GM12878 (cell line): ENCODE data around the gene AOPEP. TPM values are rescaled to one million over a fixed set of nuclear protein-coding genes. Genes with fewer than 3 reads are reported as not detected.

ENCODE experiments used
- ATAC-seq: fragments of 200-7000 bp; cut with Tn5 transposase; 3 replicates; pipeline ENCODE4 v1.9.1; 2020; ENCODE audit warnings: mild to moderate bottlenecking, moderate library complexity
- BruUV-seq: library from RNA; stranded (reverse); fragments of 400-500 nt; replicated peaks from 2 replicates; lab custom pipeline; 2021; lab: Mats Ljungman, UMichigan
- CTCF ChIA-PET: fragments of 300-600 bp; sonication (Branson Sonifier 250); formaldehyde crosslinking; extraction: SDS; loops from one replicate; lab custom pipeline; 2021; ENCODE audit warnings: inconsistent platforms; lab: Yijun Ruan, JAX
- POLR2A ChIA-PET: fragments of 350-600 bp; formaldehyde crosslinking; extraction: SDS; loops from one replicate; lab custom pipeline; 2021; ENCODE audit warnings: inconsistent platforms; lab: Charles Lee
- RAD21 ChIA-PET: fragments of 300-600 bp; sonication (Branson Sonifier 250); formaldehyde crosslinking; loops from one replicate; lab custom pipeline; 2023; ENCODE audit warnings: antibody characterized with exemption; ENCODE audit not compliant: unreplicated experiment; lab: Charles Lee
- SMC1A ChIA-PET: fragments of 300-600 bp; sonication (Branson Sonifier 250); formaldehyde crosslinking; loops from one replicate; lab custom pipeline; 2023; ENCODE audit not compliant: unreplicated experiment, uncharacterized antibody; lab: Charles Lee
- DNase-seq: peaks from one replicate; pipeline ENCODE4 v3.0.0-alpha.2; 2011; ENCODE audit warnings: low read depth, low spot score
- FAIRE-seq: peaks from 3 replicates; lab custom pipeline; 2011; peaks lifted over from hg19 to GRCh38; lab: Jason Lieb, UNC
- H2AFZ ChIP-seq: 2 replicates; pipeline ENCODE4 v1.6.0; 2011; ENCODE audit warnings: low read depth, low read length, control low read depth; ENCODE audit not compliant: control insufficient read depth
- H3K27ac ChIP-seq: 2 replicates; pipeline ENCODE4 v1.5.1; 2011; ENCODE audit warnings: control low read depth; ENCODE audit not compliant: control insufficient read depth, insufficient read depth
- H3K27me3 ChIP-seq, 2 experiments: replicated peaks in 1 of 2; 2 replicates each; pipeline versions ENCODE4 v1.6.0 to v1.6.1; 2011; ENCODE audit warnings: low read length in 1 of 2; ENCODE audit not compliant: control insufficient read depth in 2 of 2, insufficient read depth in 2 of 2
- H3K36me3 ChIP-seq, 2 experiments: 2 replicates each; pipeline ENCODE4 v1.5.1; 2011; ENCODE audit warnings: low read length in 1 of 2; ENCODE audit not compliant: control insufficient read depth in 2 of 2, insufficient read depth in 2 of 2
- H3K4me1 ChIP-seq: 2 replicates; pipeline ENCODE4 v1.6.1; 2011; ENCODE audit warnings: mild to moderate bottlenecking, low read length, moderate library complexity, mixed read lengths; ENCODE audit not compliant: control insufficient read depth, insufficient read depth
- H3K4me2 ChIP-seq: 2 replicates; pipeline ENCODE4 v1.6.0; 2011; ENCODE audit warnings: control low read depth; ENCODE audit not compliant: control insufficient read depth, insufficient read depth
- H3K4me3 ChIP-seq: fragments of 200-600 bp; sonication (generic); 2 replicates; pipeline ENCODE4 v1.5.1; 2016
- H3K79me2 ChIP-seq: 2 replicates; pipeline ENCODE4 v1.6.0; 2011; ENCODE audit warnings: low read length; ENCODE audit not compliant: control insufficient read depth, insufficient read depth
- H3K9ac ChIP-seq: 2 replicates; pipeline ENCODE4 v1.8.0; 2011; ENCODE audit warnings: low read length, control low read depth, mixed read lengths; ENCODE audit not compliant: control insufficient read depth, insufficient read depth
- H3K9me3 ChIP-seq: replicated peaks from 3 replicates; pipeline ENCODE4 v1.5.1; 2011; ENCODE audit warnings: mild to moderate bottlenecking, low read length; ENCODE audit not compliant: control insufficient read depth, insufficient read depth
- H4K20me1 ChIP-seq: 2 replicates; pipeline ENCODE4 v1.6.0; 2011; ENCODE audit not compliant: control insufficient read depth, insufficient read depth
- CHD4 ChIP-seq: fragments of 200-600 bp; sonication (generic); IDR thresholded peaks from 2 replicates; pipeline ENCODE4 v1.6.1; 2016; ENCODE audit warnings: mild to moderate bottlenecking
- JUND ChIP-seq: IDR thresholded peaks from 2 replicates; pipeline ENCODE4 v1.6.1; 2012; ENCODE audit warnings: low read depth, mild to moderate bottlenecking, low read length, improper control_type of control experiment, moderate library complexity
- SRF ChIP-seq, 2 experiments: IDR thresholded peaks; 2 replicates each; pipeline ENCODE4 v1.6.1; 2011; ENCODE audit warnings: low read depth in 2 of 2, low read length in 2 of 2, mild to moderate bottlenecking in 1 of 2, moderate library complexity in 1 of 2
- YBX1 ChIP-seq: fragments of 450-650 bp; IDR thresholded peaks from 2 replicates; pipeline ENCODE4 v1.6.1; 2016; ENCODE audit warnings: antibody characterized with exemption
- ZNF622 ChIP-seq: fragments of 450-650 bp; IDR thresholded peaks from 2 replicates; pipeline ENCODE4 v1.6.1; 2017; ENCODE audit warnings: mild to moderate bottlenecking, inconsistent platforms
- WGBS: methylation state at CpG from one replicate; pipeline ENCODE4 v1.1.6; 2016; ENCODE audit warnings: low lambda C conversion rate; ENCODE audit not compliant: insufficient replicate concordance, insufficient coverage; ENCODE audit errors: missing lambda C conversion rate; 5-methylcytosine and 5-hydroxymethylcytosine counted together
- in situ Hi-C: fragments of 300-500 bp; cut with MboI; formaldehyde crosslinking; loops from 9 replicates; pipeline ENCODE4 v1.14.3; 2018; ENCODE audit warnings: mixed read lengths
- intact Hi-C: fragments of 100-400 bp; cut with micrococcal nuclease; formaldehyde crosslinking; loops from one replicate; pipeline ENCODE4 v1.14.2; 2022; ENCODE audit not compliant: unreplicated experiment
- polyA plus RNA-seq, 11 experiments: library from polyadenylated mRNA; depleted of rRNA in 4 of 11; unstranded in 6 of 11; stranded (reverse) in 5 of 11; fragments of >200 nt; fragmentation: Nextera tagmentation in 4 of 11; fragmentation: Illumina TruSeq in 1 of 11; extraction: Ambion mirVana in 4 of 11; extraction: Trizol in 1 of 11; gene quantifications; 1 replicate in 1 of 11; 2 replicates in 10 of 11; pipeline versions ENCODE4 v1.2.1 to v1.2.3, GENCODE V29; 2011 to 2016; ENCODE audit warnings: inconsistent platforms in 2 of 11, missing spikeins in 2 of 11, low read depth in 1 of 11
- total RNA-seq, 4 experiments: library from RNA; depleted of rRNA in 3 of 4; stranded (reverse); fragments of >200 nt in 3 of 4; fragmentation: Illumina TruSeq in 1 of 4; extraction: Trizol in 1 of 4; gene quantifications; 2 replicates each; pipeline versions ENCODE4 v1.2.1 to v1.2.3, GENCODE V29; 2013 to 2021
- TF ChIP-seq, protein P1 (sequence below): fragments of 450-650 bp; IDR thresholded peaks from 2 replicates; pipeline ENCODE4 v1.6.1; 2017; ENCODE audit warnings: mild to moderate bottlenecking, moderate library complexity

AOPEP gene
- total and polyA plus RNA-seq, 10 of the 15 experiments (the other 5 are each of a cell fraction or from before 2014, with no cell fraction given) = 2.3 to 16.9 (median 10.1) TPM

DNA sequence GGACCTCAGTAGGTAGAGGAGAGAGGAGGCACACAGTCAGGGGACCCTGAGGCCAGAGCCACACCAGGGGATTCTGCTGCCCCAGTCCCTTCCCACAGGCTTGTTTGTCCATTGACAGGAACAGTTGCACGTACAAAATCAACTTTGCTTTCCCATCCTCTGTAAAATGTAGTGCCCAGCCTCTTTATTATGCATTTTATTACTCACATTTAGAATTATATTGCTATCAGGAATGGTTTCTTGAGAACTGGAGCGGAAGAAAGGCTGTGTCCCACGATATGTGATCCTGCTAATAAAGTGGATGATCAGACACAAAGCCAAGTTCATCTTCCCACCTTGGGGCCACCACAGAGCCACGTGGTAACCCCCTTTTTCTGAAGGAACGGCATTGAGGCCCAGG is 313.6 kb downstream of the AOPEP start:
- RAD21 ChIA-PET = no interaction called here
- Histone ChIP-seq H3K9ac (no peak overlapping the region), H3K9me3 (no peaks in the 10 kb centered on the region), H3K4me3 (no peak overlapping the region), H3K36me3 (no peaks in the 10 kb centered on the region; a peak in 2 of 4 replicates), H3K27ac (no peak overlapping the region), H2AFZ (no peak overlapping the region), H4K20me1 (no peaks in the 10 kb centered on the region), H3K27me3 (no peaks in the 10 kb centered on the region), H3K79me2 (no peaks in the 10 kb centered on the region), H3K4me2 (no peak overlapping the region), H3K4me1 (no peaks in the 10 kb centered on the region)
- POLR2A ChIA-PET = interaction anchor here (0.5 kb wide), 1 partner anchor 380 kb away, joined by 3 read pairs; no protein-coding TSS in a partner anchor
- DNase-seq (no peak), ATAC-seq (no peak), FAIRE-seq (no peak)
- CTCF ChIA-PET = interaction anchor here (0.9 to 1.3 kb wide), 2 partner anchors 13 to 239 kb away, joined by 3 read pairs; no protein-coding TSS in a partner anchor
- TF ChIP-seq JUND (no peak), SRF (IDR thresholded peaks at IDR 0.05; ENCODE audit: low read depth in 2 of 2, low read length in 2 of 2) (no peak), YBX1 (no peak), CHD4 (no peak), ZNF622 (no peak)
- TF ChIP-seq, protein P1, sequence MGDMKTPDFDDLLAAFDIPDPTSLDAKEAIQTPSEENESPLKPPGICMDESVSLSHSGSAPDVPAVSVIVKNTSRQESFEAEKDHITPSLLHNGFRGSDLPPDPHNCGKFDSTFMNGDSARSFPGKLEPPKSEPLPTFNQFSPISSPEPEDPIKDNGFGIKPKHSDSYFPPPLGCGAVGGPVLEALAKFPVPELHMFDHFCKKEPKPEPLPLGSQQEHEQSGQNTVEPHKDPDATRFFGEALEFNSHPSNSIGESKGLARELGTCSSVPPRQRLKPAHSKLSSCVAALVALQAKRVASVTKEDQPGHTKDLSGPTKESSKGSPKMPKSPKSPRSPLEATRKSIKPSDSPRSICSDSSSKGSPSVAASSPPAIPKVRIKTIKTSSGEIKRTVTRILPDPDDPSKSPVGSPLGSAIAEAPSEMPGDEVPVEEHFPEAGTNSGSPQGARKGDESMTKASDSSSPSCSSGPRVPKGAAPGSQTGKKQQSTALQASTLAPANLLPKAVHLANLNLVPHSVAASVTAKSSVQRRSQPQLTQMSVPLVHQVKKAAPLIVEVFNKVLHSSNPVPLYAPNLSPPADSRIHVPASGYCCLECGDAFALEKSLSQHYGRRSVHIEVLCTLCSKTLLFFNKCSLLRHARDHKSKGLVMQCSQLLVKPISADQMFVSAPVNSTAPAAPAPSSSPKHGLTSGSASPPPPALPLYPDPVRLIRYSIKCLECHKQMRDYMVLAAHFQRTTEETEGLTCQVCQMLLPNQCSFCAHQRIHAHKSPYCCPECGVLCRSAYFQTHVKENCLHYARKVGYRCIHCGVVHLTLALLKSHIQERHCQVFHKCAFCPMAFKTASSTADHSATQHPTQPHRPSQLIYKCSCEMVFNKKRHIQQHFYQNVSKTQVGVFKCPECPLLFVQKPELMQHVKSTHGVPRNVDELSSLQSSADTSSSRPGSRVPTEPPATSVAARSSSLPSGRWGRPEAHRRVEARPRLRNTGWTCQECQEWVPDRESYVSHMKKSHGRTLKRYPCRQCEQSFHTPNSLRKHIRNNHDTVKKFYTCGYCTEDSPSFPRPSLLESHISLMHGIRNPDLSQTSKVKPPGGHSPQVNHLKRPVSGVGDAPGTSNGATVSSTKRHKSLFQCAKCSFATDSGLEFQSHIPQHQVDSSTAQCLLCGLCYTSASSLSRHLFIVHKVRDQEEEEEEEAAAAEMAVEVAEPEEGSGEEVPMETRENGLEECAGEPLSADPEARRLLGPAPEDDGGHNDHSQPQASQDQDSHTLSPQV = no peak
- 58% methylated on average over 5 of the region's 5 CpGs for WGBS
- in situ Hi-C loops (no loop called here), intact Hi-C loops (no loop called here)
- SMC1A ChIA-PET = no interaction called here
- no TSS peak for BruUV-seq
